ENCODE measurements around the gene SLC1A7. TPM values are rescaled to one million over a fixed set of nuclear protein-coding genes. Genes with fewer than 3 reads are reported as not detected.

SLC1A7 gene
- total and polyA plus RNA-seq, 2 of the 13 experiments (the other 11 are each of a cell fraction or from before 2014, with no cell fraction given): 0.04 to 2.0 TPM

GRCh38 chr1:53121319-53122172 is 20.9 kb downstream of the SLC1A7 start (continued):
- peak; percentile 34; the same call in 1 of the 2 replicates for TF ChIP-seq FUBP1 (CRISPR knock-in tag; IDR thresholded peaks at IDR 0.05; ENCODE audit: borderline replicate concordance)
- TF ChIP-seq RELA (CRISPR knock-in tag; IDR thresholded peaks at IDR 0.05): no peak
- TF ChIP-seq MIER2 (CRISPR knock-in tag; IDR thresholded peaks at IDR 0.05): no peak
- 0 out of 2 replicates have a peak, but pooled peaks have one; percentile 26 for TF ChIP-seq ZNF335 (CRISPR knock-in tag; IDR thresholded peaks at IDR 0.05)
- TF ChIP-seq ZMAT3 (CRISPR knock-in tag; conservative IDR thresholded peaks at IDR 0.05): peak; percentile 65; the same call in 1 of the 2 replicates
- no peak for TF ChIP-seq MAFG (CRISPR knock-in tag; IDR thresholded peaks at IDR 0.05)
- TF ChIP-seq ZFP90 (CRISPR knock-in tag; IDR thresholded peaks at IDR 0.05; ENCODE audit: borderline replicate concordance): no peak
- TF ChIP-seq, protein P1, sequence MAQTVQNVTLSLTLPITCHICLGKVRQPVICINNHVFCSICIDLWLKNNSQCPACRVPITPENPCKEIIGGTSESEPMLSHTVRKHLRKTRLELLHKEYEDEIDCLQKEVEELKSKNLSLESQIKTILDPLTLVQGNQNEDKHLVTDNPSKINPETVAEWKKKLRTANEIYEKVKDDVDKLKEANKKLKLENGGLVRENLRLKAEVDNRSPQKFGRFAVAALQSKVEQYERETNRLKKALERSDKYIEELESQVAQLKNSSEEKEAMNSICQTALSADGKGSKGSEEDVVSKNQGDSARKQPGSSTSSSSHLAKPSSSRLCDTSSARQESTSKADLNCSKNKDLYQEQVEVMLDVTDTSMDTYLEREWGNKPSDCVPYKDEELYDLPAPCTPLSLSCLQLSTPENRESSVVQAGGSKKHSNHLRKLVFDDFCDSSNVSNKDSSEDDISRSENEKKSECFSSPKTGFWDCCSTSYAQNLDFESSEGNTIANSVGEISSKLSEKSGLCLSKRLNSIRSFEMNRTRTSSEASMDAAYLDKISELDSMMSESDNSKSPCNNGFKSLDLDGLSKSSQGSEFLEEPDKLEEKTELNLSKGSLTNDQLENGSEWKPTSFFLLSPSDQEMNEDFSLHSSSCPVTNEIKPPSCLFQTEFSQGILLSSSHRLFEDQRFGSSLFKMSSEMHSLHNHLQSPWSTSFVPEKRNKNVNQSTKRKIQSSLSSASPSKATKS (CRISPR knock-in tag; IDR thresholded peaks at IDR 0.05): no peak
- no peak; the same call in 1 of the 2 replicates for TF ChIP-seq ZNF431 (CRISPR knock-in tag; IDR thresholded peaks at IDR 0.05; ENCODE audit: borderline replicate concordance, low read depth)
- no peak for TF ChIP-seq TOPORS (CRISPR knock-in tag; IDR thresholded peaks at IDR 0.05)
- no peak for TF ChIP-seq MYNN (CRISPR knock-in tag; IDR thresholded peaks at IDR 0.05; ENCODE audit: low read depth)
- TF ChIP-seq HNRNPLL (IDR thresholded peaks at IDR 0.05; ENCODE audit: low read depth, low read length, poor library complexity, severe bottlenecking): peak; percentile 34
- TF ChIP-seq, protein P2, sequence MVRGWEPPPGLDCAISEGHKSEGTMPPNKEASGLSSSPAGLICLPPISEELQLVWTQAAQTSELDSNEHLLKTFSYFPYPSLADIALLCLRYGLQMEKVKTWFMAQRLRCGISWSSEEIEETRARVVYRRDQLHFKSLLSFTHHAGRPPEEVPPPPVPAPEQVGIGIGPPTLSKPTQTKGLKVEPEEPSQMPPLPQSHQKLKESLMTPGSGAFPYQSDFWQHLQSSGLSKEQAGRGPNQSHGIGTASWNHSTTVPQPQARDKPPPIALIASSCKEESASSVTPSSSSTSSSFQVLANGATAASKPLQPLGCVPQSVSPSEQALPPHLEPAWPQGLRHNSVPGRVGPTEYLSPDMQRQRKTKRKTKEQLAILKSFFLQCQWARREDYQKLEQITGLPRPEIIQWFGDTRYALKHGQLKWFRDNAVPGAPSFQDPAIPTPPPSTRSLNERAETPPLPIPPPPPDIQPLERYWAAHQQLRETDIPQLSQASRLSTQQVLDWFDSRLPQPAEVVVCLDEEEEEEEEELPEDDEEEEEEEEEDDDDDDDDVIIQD (CRISPR knock-in tag; IDR thresholded peaks at IDR 0.05; ENCODE audit: low read depth): peak; percentile 34; the same call in 1 of the 2 replicates
- TF ChIP-seq, protein P3, sequence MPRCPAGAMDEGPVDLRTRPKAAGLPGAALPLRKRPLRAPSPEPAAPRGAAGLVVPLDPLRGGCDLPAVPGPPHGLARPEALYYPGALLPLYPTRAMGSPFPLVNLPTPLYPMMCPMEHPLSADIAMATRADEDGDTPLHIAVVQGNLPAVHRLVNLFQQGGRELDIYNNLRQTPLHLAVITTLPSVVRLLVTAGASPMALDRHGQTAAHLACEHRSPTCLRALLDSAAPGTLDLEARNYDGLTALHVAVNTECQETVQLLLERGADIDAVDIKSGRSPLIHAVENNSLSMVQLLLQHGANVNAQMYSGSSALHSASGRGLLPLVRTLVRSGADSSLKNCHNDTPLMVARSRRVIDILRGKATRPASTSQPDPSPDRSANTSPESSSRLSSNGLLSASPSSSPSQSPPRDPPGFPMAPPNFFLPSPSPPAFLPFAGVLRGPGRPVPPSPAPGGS (CRISPR knock-in tag; IDR thresholded peaks at IDR 0.05): no peak; the same call in 1 of the 2 replicates
- no peak for TF ChIP-seq TP53 (CRISPR knock-in tag; conservative IDR thresholded peaks at IDR 0.05)
- TF ChIP-seq GZF1 (CRISPR knock-in tag; IDR thresholded peaks at IDR 0.05): 0 out of 2 replicates have a peak, but pooled peaks have one; percentile 61
- 0 out of 2 replicates have a peak, but pooled peaks have one; percentile 37 for TF ChIP-seq NR2C2 (CRISPR knock-in tag; IDR thresholded peaks at IDR 0.05; ENCODE audit: borderline replicate concordance)
- peak; percentile 75; the same call in 1 of the 2 replicates for TF ChIP-seq ZNF792 (CRISPR knock-in tag; IDR thresholded peaks at IDR 0.05)

Measured in HepG2 (cell line).